ENCODE measurements around the gene FOXL2NB.

- TF ChIP-seq CTCF (IDR thresholded peaks at IDR 0.05; ENCODE audit: low read length) (peak; percentile 23; the same call in 1 of the 2 replicates), EZH2 (IDR thresholded peaks at IDR 0.05; ENCODE audit: borderline replicate concordance, low read length) (no peak)
Measured at GRCh38 chr3:138919325-138919724, 27.7 kb upstream of the FOXL2NB start.

Measured in OCI-LY1 (cell line).